ENCODE data around the gene PPP1R13L. TPM values are rescaled to one million over a fixed set of nuclear protein-coding genes. Genes with fewer than 3 reads are reported as not detected.
A peak's percentile ranks its signal among the peaks of the same experiment; 100 is the strongest.

The PPP1R13L gene
- total RNA-seq, 4 donors from 2014 or later: 4.1 to 16.8 (median 9.5) TPM

DNA sequence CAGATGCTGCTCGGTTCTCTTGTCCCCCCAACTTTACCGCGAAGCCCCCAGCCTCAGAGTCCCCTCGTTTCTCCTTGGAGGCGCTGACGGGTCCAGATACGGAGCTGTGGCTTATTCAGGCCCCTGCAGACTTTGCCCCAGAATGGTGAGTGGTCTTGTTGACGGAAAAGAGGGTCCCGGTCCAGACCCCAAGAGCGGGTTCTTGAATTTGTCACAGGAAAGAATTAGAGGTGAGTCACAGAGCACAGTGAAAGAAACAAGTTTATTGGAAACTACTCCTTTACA, 2.2 kb upstream of the PPP1R13L start:
- TF ChIP-seq CTCF (IDR thresholded peaks at IDR 0.05): no peak
- no peak for TF ChIP-seq EP300 (IDR thresholded peaks at IDR 0.05)
- no peak for TF ChIP-seq POLR2AphosphoS5 (IDR thresholded peaks at IDR 0.05)
- no peak for TF ChIP-seq POLR2A (IDR thresholded peaks at IDR 0.05; ENCODE audit: low read depth)
- intact Hi-C loops (cut with DNase I): no loop called here
- WGBS: 7% methylated on average over 10 of the region's 10 CpGs
- H3K4me3 ChIP-seq: peak overlapping the region; percentile 57 to 72 (median 68)
- peak overlapping the region in 1 of 4 donors; percentile 92 for H3K27ac ChIP-seq (replicated peaks in 1 of 4)
- H3K36me3 ChIP-seq: peaks cover 0 to 18% (median 3%) of the 10 kb centered on the region in 4 donors
- peaks cover 0 to 21% (median 10%) of the 10 kb centered on the region in 4 donors for H3K27me3 ChIP-seq
- no peak for DNase-seq (ENCODE audit: extremely low spot score)
- H3K9me3 ChIP-seq: no peaks in the 10 kb centered on the region
- peaks cover 28 to 50% (median 45%) of the 10 kb centered on the region in 4 donors for H3K4me1 ChIP-seq

DNA sequence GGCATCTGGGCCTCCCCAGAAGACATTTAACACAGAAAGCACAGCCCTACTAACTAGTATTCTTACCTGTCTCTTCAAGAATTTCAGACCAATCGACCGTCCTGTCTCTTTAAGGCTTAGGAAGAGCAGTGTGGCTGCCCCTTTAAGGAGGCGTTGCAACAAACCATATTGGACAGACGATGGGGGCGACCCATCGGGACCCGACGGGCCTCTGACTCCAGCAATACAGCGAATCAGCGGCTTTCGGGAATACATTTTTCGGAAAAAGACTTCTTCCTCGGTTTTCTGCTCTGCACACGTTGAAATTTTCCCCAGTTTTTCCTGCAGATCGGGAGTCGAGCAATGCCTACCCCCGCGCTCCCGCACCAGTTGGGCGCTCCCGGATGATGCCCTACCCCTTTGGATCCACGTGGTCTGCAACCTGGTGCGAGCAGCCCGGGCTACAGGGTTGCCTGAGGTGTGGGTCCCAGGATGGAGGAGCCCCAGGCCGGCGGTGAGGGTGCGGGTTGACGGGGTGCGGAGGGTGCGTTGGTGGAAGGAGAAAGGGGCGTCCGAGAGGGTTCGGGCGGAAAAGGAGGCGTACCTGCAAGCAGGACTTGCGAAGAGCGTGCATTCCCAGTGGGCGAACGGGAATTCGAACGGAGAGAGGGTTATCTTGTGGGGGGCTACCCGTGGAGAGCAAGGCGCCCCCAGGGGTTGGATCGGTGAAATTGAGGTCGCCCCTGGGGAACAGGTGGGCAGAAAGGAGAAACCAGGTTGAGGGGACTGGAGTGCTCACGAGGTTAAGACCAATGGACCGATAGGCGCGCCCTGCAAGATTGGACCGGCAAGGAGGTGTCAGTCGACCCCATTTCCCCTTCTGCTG, 1.6 kb upstream of the PPP1R13L start, which contains the start of gene POLR1G:
Gene POLR1G (plus strand): TSS at position 419 of the 865 bp plus-strand sequence. CDS start 53 bp downstream, at position 472.
- H3K4me1 ChIP-seq: peaks cover 31 to 50% (median 45%) of the 10 kb centered on the region in 4 donors
- under 1% methylated on average over 40 of the region's 51 CpGs for WGBS
- intact Hi-C loops (cut with DNase I): no loop called here
- peak; percentile 95 for DNase-seq (ENCODE audit: extremely low spot score)
- peaks cover 0 to 12% (median 2%) of the 10 kb centered on the region in 4 donors for H3K36me3 ChIP-seq
- peaks cover 0 to 21% (median 10%) of the 10 kb centered on the region in 4 donors for H3K27me3 ChIP-seq
- H3K4me3 ChIP-seq: peak within 1 kb of the TSS; percentile 57 to 72 (median 68)
- H3K27ac ChIP-seq (replicated peaks in 1 of 4): peak within 1 kb of the TSS; percentile 85 to 93 (median 92)
- H3K9me3 ChIP-seq: no peaks in the 10 kb centered on the region
- TF ChIP-seq POLR2AphosphoS5 (IDR thresholded peaks at IDR 0.05) (peak; percentile 54 to 57), POLR2A (IDR thresholded peaks at IDR 0.05; ENCODE audit: low read depth) (no peak), CTCF (IDR thresholded peaks at IDR 0.05) (peak in 1 of 3 experiments; percentile 50), EP300 (IDR thresholded peaks at IDR 0.05) (no peak)

- H3K9me3 ChIP-seq: no peaks in the 10 kb centered on the region
- peak overlapping the region; percentile 85 to 93 (median 92) for H3K27ac ChIP-seq (replicated peaks in 1 of 4)
- intact Hi-C loops (cut with DNase I): no loop called here
- H3K4me1 ChIP-seq: peaks cover 31 to 50% (median 45%) of the 10 kb centered on the region in 4 donors
- H3K27me3 ChIP-seq: peaks cover 0 to 21% (median 10%) of the 10 kb centered on the region in 4 donors
- TF ChIP-seq POLR2AphosphoS5 (IDR thresholded peaks at IDR 0.05) (peak; percentile 47 to 53), CTCF (IDR thresholded peaks at IDR 0.05) (peak in 1 of 3 experiments; percentile 15), POLR2A (IDR thresholded peaks at IDR 0.05; ENCODE audit: low read depth) (peak; percentile 7), EP300 (IDR thresholded peaks at IDR 0.05) (no peak)
- H3K36me3 ChIP-seq: peaks cover 0 to 4% (median 2%) of the 10 kb centered on the region in 4 donors
- under 1% methylated on average over 25 of the region's 48 CpGs for WGBS
- DNase-seq (ENCODE audit: extremely low spot score): peak; percentile 97
- peak overlapping the region; percentile 57 to 72 (median 68) for H3K4me3 ChIP-seq
These were observed 761 bp upstream of the PPP1R13L start for GRCh38 chr19:45405435-45406225.

- intact Hi-C loops (cut with DNase I): no loop called here
- H3K36me3 ChIP-seq: peaks cover 0 to 4% (median under 1%) of the 10 kb centered on the region in 4 donors
- WGBS: 47% methylated on average over 13 of the region's 25 CpGs
- no peaks in the 10 kb centered on the region for H3K9me3 ChIP-seq
- TF ChIP-seq EP300 (IDR thresholded peaks at IDR 0.05) (no peak), CTCF (IDR thresholded peaks at IDR 0.05) (peak in 1 of 3 experiments; percentile 23), POLR2A (IDR thresholded peaks at IDR 0.05; ENCODE audit: low read depth) (no peak), POLR2AphosphoS5 (IDR thresholded peaks at IDR 0.05) (no peak)
- H3K4me1 ChIP-seq: peaks cover 42 to 52% (median 48%) of the 10 kb centered on the region in 4 donors
- DNase-seq (ENCODE audit: extremely low spot score): no peak
- peaks cover 0 to 22% (median 10%) of the 10 kb centered on the region in 4 donors for H3K27me3 ChIP-seq
- H3K4me3 ChIP-seq: peak overlapping the region; percentile 57 to 72 (median 68)
- H3K27ac ChIP-seq (replicated peaks in 1 of 4): peak overlapping the region in 3 of 4 donors; percentile 85 to 92 (median 91)
These were observed 900 bp downstream of the PPP1R13L start for GRCh38 chr19:45403781-45404556.

Measured in esophagus muscularis mucosa (tissue), 4 donors.